Hepatocyte (in vitro differentiated cells): ENCODE results near the gene NOC4L. TPM values are rescaled to one million over a fixed set of nuclear protein-coding genes. Genes with fewer than 3 reads are reported as not detected.

Experiments
- DNase-seq: peaks from one replicate; pipeline ENCODE4 v3.0.0-alpha.2; 2016; ENCODE audit warnings: low spot score
- H2AFZ ChIP-seq: fragments of 200-600 bp; sonication (generic); 2 replicates; pipeline ENCODE4 v1.6.0; 2016; ENCODE audit warnings: antibody characterized with exemption, mild to moderate bottlenecking
- H3K27ac ChIP-seq: fragments of 200-600 bp; sonication (generic); 2 replicates; pipeline ENCODE4 v1.5.1; 2016; ENCODE audit warnings: mild to moderate bottlenecking
- H3K27me3 ChIP-seq: fragments of 200-600 bp; sonication (generic); 2 replicates; pipeline ENCODE4 v1.6.1; 2016
- H3K36me3 ChIP-seq: fragments of 200-600 bp; sonication (generic); replicated peaks from 2 replicates; pipeline ENCODE4 v1.5.1; 2016; ENCODE audit warnings: low read depth; ENCODE audit not compliant: insufficient read depth
- H3K4me1 ChIP-seq: fragments of 200-600 bp; sonication (generic); 2 replicates; pipeline ENCODE4 v1.5.1; 2016; ENCODE audit warnings: mild to moderate bottlenecking, moderate library complexity; ENCODE audit not compliant: insufficient read depth
- H3K4me2 ChIP-seq: fragments of 200-600 bp; sonication (generic); 2 replicates; pipeline ENCODE4 v1.6.0; 2016
- H3K4me3 ChIP-seq: fragments of 200-600 bp; sonication (generic); 2 replicates; pipeline ENCODE4 v1.5.1; 2016; ENCODE audit warnings: mild to moderate bottlenecking
- H3K79me2 ChIP-seq: fragments of 200-600 bp; sonication (generic); 2 replicates; pipeline ENCODE4 v1.6.0; 2017; ENCODE audit warnings: mild to moderate bottlenecking
- H3K9me2 ChIP-seq: fragments of 200-600 bp; sonication (generic); replicated peaks from 2 replicates; pipeline ENCODE4 v1.6.0; 2017; ENCODE audit warnings: mild to moderate bottlenecking; ENCODE audit not compliant: insufficient read depth
- H3K9me3 ChIP-seq: fragments of 200-600 bp; sonication (generic); 2 replicates; pipeline ENCODE4 v1.5.1; 2016; ENCODE audit warnings: low read depth, mild to moderate bottlenecking
- H4K20me1 ChIP-seq: fragments of 200-600 bp; sonication (generic); 2 replicates; pipeline ENCODE4 v1.6.0; 2016; ENCODE audit warnings: mild to moderate bottlenecking; ENCODE audit not compliant: insufficient read depth, poor library complexity, severe bottlenecking
- EZH2 ChIP-seq: fragments of 200-600 bp; sonication (generic); IDR thresholded peaks from 2 replicates; pipeline ENCODE4 v1.6.1; 2016; ENCODE audit warnings: antibody characterized with exemption, mild to moderate bottlenecking, borderline replicate concordance
- EZH2phosphoT487 ChIP-seq: fragments of 200-600 bp; sonication (generic); IDR thresholded peaks from one replicate; pipeline ENCODE4 v1.6.1; 2018; ENCODE audit warnings: antibody characterized with exemption, mild to moderate bottlenecking, low read depth, moderate library complexity; ENCODE audit not compliant: unreplicated experiment, severe bottlenecking
- WGBS: methylation state at CpG from one replicate; pipeline ENCODE4 v1.1.6; 2016; ENCODE audit warnings: low lambda C conversion rate; ENCODE audit errors: missing lambda C conversion rate; 5-methylcytosine and 5-hydroxymethylcytosine counted together
- polyA plus RNA-seq: library from polyadenylated mRNA; unstranded; fragments of >200 nt; fragmentation: Nextera tagmentation; extraction: Ambion mirVana; gene quantifications from 2 replicates; pipeline ENCODE4 v1.2.1, GENCODE V29; 2016
- total RNA-seq: library from RNA; depleted of rRNA; stranded (reverse); fragments of >200 nt; gene quantifications from 2 replicates; pipeline ENCODE4 v1.2.3, GENCODE V29; 2014
- TF ChIP-seq, protein P1 (sequence below): fragments of 200-600 bp; sonication (generic); IDR thresholded peaks from 2 replicates; pipeline ENCODE4 v1.5.1; 2016; ENCODE audit warnings: antibody characterized with exemption, mild to moderate bottlenecking; ENCODE audit not compliant: poor library complexity

NOC4L gene
- total and polyA plus RNA-seq, 2 experiments from 2014 or later, result 8.9 to 31.8 TPM

- no peaks in the 10 kb centered on the region for H3K79me2 ChIP-seq
- no peak overlapping the region for H3K4me2 ChIP-seq
- no peak overlapping the region for H3K4me3 ChIP-seq
- 97% methylated on average over 31 of the region's 32 CpGs for WGBS
- H3K9me2 ChIP-seq, result no peaks in the 10 kb centered on the region
- no peak for DNase-seq
- H3K27ac ChIP-seq, result no peak overlapping the region
- H3K36me3 ChIP-seq, result no peaks in the 10 kb centered on the region
- no peaks in the 10 kb centered on the region for H3K4me1 ChIP-seq
- H3K9me3 ChIP-seq, result no peaks in the 10 kb centered on the region
- no peaks in the 10 kb centered on the region for H4K20me1 ChIP-seq
- no peak for TF ChIP-seq EZH2phosphoT487
- TF ChIP-seq, protein P1, sequence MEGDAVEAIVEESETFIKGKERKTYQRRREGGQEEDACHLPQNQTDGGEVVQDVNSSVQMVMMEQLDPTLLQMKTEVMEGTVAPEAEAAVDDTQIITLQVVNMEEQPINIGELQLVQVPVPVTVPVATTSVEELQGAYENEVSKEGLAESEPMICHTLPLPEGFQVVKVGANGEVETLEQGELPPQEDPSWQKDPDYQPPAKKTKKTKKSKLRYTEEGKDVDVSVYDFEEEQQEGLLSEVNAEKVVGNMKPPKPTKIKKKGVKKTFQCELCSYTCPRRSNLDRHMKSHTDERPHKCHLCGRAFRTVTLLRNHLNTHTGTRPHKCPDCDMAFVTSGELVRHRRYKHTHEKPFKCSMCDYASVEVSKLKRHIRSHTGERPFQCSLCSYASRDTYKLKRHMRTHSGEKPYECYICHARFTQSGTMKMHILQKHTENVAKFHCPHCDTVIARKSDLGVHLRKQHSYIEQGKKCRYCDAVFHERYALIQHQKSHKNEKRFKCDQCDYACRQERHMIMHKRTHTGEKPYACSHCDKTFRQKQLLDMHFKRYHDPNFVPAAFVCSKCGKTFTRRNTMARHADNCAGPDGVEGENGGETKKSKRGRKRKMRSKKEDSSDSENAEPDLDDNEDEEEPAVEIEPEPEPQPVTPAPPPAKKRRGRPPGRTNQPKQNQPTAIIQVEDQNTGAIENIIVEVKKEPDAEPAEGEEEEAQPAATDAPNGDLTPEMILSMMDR, result no peak
- TF ChIP-seq EZH2, result no peak
- H3K27me3 ChIP-seq, result no peaks in the 10 kb centered on the region
- no peak overlapping the region for H2AFZ ChIP-seq
These were observed 7.6 kb downstream of the NOC4L start for GRCh38 chr12:132151766-132152410.

- over 99% methylated on average over 9 of the region's 9 CpGs for WGBS
- no peak for DNase-seq
- Histone ChIP-seq H3K4me2 (no peak overlapping the region), H3K9me3 (no peaks in the 10 kb centered on the region), H3K9me2 (no peaks in the 10 kb centered on the region), H3K27me3 (no peaks in the 10 kb centered on the region), H3K4me1 (no peaks in the 10 kb centered on the region), H3K27ac (no peak overlapping the region), H3K4me3 (no peak overlapping the region), H3K79me2 (no peaks in the 10 kb centered on the region), H4K20me1 (no peaks in the 10 kb centered on the region), H2AFZ (no peak overlapping the region), H3K36me3 (no peaks in the 10 kb centered on the region)
- TF ChIP-seq, protein P1, result no peak
- no peak for TF ChIP-seq EZH2
- no peak for TF ChIP-seq EZH2phosphoT487
These were observed 8.2 kb downstream of the NOC4L start for GRCh38 chr12:132152411-132152821.

DNA sequence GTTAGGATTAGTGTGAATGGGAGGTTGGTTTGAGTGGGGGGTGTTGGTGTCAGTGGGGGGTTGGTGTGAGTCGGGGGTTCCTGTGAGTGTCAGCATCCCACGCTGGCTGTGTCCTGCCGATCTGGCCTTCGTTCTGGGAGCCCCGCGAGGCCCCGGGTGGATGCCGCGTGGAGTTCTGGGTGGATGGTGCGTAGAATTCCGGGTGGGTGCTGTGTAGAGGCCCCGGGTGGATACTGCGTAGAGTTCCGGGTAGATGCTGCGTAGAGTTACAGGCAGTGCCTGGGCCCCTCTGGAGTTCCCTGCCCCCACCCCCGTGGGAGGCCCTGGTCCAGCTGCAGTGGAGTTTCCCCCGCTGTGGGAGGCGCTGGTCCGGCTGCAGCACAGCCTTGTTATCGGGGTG is 8.7 kb downstream of the NOC4L start:
- Histone ChIP-seq H2AFZ (no peak overlapping the region), H3K4me3 (no peak overlapping the region), H3K36me3 (no peaks in the 10 kb centered on the region), H3K4me2 (no peak overlapping the region), H3K79me2 (no peaks in the 10 kb centered on the region), H3K27me3 (no peaks in the 10 kb centered on the region), H3K4me1 (no peaks in the 10 kb centered on the region), H4K20me1 (no peaks in the 10 kb centered on the region), H3K27ac (no peak overlapping the region), H3K9me3 (no peaks in the 10 kb centered on the region), H3K9me2 (no peaks in the 10 kb centered on the region)
- WGBS, result 92% methylated on average over 11 of the region's 20 CpGs
- DNase-seq, result no peak
- TF ChIP-seq EZH2, result no peak
- no peak for TF ChIP-seq EZH2phosphoT487
- TF ChIP-seq, protein P1, result no peak
